Stimulated activated CD4-positive, alpha-beta T cell treated with anti-CD3 and anti-CD28 coated beads, Interleukin-1b, Interleukin-23, amount 100 ng/mL, for 1 hour (primary cell): ENCODE data around the gene HELZ.

ENCODE experiments used
- DNase-seq, 2 donors: peaks; one replicate each; pipeline ENCODE4 v3.0.0-alpha.2; 2020; ENCODE audit warnings: low read depth in 2 of 2

The HELZ gene

GRCh38 chr17:67030641-67031040 lies 214.4 kb downstream of the HELZ start:
- no peak for DNase-seq

DNA sequence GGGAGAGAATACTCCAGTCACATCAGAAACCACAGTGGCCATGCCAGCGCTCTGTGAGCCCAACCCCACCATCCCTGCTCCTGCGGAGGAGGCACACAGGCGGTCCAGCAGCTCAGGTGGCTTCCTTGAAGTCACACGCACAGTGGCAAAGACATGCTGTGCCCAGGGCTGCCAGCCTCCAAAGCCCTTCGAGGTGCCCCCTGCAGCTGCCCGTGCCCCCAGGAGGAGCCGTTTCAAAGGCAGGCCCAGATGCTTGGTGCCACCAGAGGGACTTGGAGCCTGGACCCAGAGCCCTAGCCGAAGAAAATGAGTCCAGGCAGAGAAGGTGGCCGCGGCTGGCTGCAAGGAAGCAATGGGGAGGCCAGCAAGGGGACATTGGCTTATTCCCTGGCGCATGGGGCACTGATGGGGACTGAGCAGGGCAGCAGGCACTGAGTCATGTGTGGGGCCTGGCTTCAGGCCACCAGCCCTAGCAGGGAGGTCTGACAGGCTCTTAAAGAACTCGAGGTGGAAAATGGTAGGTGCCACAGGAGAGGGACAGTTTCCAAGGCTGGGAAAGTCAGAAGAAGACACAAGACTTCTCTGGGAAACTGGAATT lies 217.9 kb downstream of the HELZ start:
- no peak for DNase-seq

GRCh38 chr17:67026341-67026740 lies 218.7 kb downstream of the HELZ start:
- no peak for DNase-seq

- no peak for DNase-seq
These were observed 219.7 kb downstream of the HELZ start for GRCh38 chr17:67025216-67025792.

- no peak for DNase-seq
These were observed 220.3 kb downstream of the HELZ start for GRCh38 chr17:67024736-67025135.

- no peak for DNase-seq
These were observed 222.6 kb downstream of the HELZ start for GRCh38 chr17:67022451-67022810.

DNA sequence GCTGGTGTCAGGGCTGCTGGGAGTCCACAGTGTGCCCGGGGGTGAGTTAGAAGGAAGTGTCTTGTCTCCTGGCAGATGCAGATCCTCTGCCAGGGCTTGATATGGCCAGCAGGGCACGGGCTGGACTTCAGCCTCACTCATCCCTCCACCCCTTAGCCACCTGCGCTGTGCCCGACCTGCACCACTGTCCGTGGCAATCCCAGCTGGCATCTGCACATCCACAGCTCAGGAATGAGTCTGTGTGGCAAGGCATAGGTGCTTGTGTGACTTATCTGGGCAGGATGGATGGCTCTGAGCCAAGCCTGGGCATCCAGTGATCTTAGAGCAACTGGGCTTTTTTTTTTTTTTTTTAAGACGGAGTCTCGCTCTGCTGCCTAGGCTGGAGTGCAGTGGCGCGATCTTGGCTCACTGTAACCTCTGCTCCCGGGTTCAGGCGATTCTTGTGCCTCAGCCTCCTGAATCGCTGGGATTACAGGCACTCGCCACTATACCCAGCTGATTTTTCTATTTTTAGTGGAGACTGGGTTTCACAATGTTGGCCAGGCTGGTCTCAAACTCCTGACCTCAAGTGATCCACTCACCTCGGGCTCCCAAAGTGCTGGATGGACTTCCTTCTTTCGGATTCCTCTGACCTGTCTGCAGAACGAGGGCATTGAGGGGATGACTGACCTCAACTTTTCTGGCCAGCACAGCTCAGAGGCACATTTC lies 223.1 kb downstream of the HELZ start:
- DNase-seq, result no peak

- no peak for DNase-seq
These were observed 223.8 kb downstream of the HELZ start for GRCh38 chr17:67021196-67021595.
